Activated naive CD4-positive, alpha-beta T cell treated with anti-CD3 and anti-CD28 coated beads, Interleukin-2, amount 50 U/mL, for 16 hours (primary cell): ENCODE results near the gene TSC2.
"Not testable (repeated sequence)": the region's sequence is repeated elsewhere in the genome, so short reads cannot be mapped to it uniquely, and the experiment has no call there.

Experiments
- DNase-seq: peaks from one replicate; pipeline ENCODE4 v3.0.0-alpha.2; 2020

TSC2 gene

DNA sequence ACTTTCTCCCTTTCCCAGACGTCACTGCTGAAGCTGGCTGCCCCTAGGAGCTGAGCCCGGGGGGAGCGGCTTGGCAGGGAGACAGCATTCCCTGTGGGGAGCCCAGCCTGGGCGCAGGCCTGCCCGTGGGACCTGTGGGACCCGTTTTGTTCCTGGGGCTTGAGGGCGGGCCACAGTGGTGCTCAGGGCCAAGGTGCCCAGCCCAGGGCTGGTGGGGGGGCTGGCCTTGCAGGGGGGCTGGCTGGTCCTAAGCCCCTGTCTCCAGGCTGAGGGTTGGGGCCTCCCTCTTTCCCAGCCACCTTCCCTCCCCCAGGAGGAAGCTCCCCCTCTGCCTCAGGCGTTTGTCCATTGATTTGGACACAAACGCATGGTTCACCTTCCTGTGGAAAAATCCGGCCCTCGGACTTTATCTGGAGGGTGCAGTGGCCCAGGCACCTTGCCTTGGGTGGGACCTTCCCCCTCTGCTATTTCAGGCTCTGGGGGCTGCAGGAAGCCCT, 16.7 kb upstream of the TSC2 start:
- no peak for DNase-seq

DNA sequence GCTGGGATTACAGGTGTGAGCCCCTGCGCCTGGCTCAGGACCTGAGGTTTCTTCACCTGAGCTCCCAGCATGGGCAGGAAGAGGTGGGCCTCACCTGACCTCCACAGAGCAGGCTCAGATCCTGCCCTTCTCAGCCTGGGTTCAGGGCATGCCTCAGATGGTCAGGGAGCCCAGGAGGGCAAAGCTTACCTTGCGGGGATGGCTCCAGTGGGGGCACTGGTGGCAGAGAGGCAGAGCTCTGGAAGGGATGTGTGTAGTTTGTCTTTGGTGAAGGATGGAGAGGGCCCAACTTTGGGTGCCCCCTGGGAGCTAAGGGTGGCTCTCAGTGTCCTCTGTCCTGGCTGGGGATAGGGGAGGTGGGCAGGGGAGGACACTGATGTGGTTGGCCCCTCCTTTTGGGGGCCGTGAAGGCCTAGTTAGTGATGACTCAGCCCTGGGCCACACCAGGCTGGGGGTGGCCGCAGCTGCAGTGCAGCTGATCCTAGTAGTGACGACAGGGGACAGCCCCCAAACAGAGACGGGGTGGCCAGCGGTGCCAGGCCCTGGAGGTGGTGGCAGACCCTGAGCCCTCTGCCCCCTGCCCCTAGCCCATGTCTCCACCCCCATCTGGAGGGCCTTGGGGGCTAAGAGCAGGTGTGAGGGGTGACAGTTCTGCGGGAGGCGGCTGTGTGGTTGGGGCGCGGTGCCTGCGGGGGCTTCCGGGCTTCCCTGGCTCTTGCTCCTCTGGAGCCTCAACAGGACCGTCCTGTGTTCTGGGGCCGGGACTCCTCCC, 15.3 kb upstream of the TSC2 start:
- DNase-seq: no peak

- DNase-seq: no peak
Observed at GRCh38 chr16:2033057-2033908, 14.5 kb upstream of the TSC2 start.

- not testable (repeated sequence) for DNase-seq
Observed at GRCh38 chr16:2033909-2034695, 13.7 kb upstream of the TSC2 start.

- no peak for DNase-seq
Observed at GRCh38 chr16:2034696-2035430, 12.9 kb upstream of the TSC2 start.

GRCh38 chr16:2035431-2036199, 12.2 kb upstream of the TSC2 start:
- DNase-seq: no peak

DNA sequence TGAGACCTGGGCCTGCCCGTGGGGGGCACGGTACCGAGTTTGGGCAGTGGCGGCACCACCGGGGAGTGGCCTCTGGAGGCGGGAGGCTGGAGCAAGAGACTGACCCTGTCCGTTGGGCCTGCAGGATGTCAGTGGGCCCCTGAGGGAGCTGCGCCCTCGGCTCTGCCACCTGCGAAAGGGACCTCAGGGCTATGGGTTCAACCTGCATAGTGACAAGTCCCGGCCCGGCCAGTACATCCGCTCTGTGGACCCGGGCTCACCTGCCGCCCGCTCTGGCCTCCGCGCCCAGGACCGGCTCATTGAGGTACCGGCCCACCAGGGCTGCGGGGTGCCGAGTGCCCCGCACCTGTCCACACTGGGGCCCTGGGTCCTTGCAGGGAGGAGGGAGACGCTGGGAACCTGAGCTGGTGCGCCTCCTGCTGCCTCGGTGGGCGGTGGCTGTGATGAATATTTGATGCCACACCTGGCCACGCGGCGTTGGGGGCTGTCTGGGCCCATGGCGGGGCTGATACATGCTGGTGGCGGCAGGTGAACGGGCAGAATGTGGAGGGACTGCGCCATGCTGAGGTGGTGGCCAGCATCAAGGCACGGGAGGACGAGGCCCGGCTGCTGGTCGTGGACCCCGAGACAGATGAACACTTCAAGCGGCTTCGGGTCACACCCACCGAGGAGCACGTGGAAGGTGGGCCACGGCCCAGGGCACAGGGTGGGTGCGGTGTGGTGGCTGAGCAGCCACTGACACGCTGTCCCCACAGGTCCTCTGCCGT, 11.4 kb upstream of the TSC2 start:
- DNase-seq: no peak

DNA sequence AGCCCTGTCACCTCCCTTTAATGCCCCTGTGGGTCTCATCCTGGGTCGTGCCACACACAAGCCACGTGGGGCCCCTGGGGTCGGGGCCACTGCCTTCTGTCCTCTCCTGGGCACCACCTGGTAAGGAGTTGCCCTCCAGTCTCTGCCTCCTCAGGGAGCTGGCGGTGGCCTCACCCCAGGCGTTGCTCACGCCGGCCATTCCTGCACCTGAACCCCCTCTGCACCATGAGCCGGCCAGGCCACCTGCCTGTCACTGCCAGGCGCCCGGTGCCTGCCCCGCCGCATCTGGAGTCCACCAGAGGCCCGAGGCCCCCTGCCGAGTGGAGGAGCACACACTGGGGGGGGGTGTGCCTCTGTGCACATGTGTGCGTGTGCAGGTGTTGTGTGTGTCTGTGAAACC, 10.7 kb upstream of the TSC2 start:
- DNase-seq: no peak

DNA sequence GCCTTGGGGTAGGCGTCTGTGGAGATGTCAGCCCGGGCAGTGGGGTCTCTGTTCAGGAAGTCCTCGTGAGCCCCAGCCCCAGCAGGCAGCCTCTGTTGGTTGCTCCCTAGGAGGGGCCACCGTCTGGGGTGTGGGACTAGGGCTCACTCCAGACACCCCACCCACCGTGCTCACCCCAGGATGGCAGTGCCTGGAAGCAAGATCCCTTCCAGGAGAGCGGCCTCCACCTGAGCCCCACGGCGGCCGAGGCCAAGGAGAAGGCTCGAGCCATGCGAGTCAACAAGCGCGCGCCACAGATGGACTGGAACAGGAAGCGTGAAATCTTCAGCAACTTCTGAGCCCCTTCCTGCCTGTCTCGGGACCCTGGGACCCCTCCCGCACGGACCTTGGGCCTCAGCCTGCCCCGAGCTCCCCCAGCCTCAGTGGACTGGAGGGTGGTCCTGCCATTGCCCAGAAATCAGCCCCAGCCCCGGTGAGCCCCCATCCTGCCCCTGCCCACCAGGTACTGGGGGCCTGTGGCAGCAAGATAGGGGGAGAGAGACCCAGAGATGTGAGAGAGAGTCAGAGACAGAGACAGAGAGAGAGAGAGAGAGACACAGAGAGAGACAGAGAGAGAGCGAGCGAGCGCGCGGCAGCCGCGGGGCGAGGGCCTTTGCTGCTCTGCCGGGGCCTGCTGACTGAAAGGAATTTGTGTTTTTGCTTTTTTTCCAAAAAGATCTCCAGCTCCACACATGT, 10.0 kb upstream of the TSC2 start:
- no peak for DNase-seq

DNA sequence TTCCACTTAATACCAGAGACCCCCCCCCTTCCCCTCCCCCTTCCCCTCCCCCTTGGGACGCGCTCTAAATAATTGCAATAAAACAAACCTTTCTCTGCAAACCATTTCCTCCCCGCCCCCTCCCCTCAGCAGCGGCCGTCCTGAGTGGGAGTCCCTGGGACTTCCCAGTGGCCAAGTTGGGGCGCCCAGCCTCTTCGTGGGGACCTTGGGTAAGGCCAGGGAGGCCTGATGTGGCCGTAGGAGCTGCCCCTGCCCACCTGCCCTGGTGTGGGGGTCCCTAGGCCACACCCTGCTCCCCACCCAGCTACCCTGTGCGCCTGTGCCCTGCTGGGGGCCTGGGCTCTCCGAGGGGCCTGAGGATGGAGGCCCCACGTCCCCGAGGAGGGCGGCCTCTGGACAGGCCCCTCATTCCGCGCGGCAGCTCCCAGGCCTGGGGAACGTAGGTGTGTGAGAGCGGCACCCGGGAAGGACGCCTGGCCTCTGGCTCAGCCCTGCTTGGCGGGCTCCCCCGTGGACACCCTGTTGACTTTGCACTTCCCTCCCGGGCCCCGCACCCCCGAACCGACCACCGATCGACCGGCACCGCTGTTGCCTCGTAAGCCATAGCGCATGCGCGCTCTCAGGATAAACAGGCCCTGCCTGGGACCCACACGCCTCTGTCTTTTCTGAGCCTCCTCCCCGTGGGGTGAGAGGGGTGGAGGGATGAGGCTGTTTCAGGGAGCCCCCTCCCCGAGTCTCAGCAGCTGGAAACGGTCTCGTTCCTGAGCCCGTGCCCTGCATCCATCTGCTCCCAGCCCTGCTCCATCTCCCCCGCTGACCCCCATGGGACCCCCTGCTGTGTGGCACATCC, 9.2 kb upstream of the TSC2 start:
- DNase-seq: no peak

- DNase-seq: no peak
Observed at GRCh38 chr16:2039274-2040031, 8.3 kb upstream of the TSC2 start.

DNA sequence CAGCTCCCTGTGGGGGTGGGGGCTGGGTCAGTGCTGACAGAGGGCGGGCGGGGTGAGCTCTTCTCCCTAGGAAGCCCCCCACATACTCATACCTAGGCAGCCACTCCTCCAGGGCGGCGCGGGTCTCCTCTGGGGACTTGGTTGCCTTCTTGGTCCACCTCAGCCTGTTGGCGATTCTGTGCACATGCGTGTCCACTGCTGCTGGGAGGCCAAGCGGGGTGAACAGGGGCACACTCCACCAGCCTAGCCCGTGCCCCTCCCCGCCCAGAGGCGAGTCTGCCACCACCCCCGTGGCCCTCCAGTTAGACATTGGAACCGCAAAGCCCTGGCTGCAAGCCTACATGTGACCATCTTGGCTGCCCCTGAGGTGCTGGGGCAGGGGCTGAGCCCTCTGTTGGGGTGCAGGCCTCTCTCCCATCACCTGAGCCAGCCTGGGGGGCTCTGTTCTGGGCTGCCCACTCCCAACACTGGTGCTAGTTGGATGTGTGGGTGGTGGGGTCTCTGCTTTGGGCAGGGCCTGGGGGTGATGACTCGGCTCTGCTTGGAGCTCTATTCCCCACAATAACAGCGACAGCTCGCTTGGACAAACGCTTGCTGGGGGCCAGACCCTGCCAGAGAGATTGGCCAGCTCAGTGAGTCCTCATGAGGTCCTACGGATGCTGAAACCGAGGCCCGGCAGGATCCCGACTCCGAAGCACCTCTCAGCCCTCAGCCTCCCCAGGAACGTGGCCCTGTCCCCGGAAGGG, 7.6 kb upstream of the TSC2 start:
- DNase-seq: no peak

GRCh38 chr16:2040787-2041522, 6.8 kb upstream of the TSC2 start:
- no peak for DNase-seq

GRCh38 chr16:2042171-2042985, 5.4 kb upstream of the TSC2 start:
- no peak for DNase-seq

- DNase-seq: no peak
Observed at GRCh38 chr16:2042986-2043666, 4.7 kb upstream of the TSC2 start.
